K562 (cell line): ENCODE measurements around the gene S100A3. TPM values are rescaled to one million over a fixed set of nuclear protein-coding genes. Genes with fewer than 3 reads are reported as not detected.
A peak's percentile ranks its signal among the peaks of the same experiment; 100 is the strongest.

ENCODE experiments used
- ATAC-seq: fragments of 200-7000 bp; cut with Tn5 transposase; 3 replicates; pipeline ENCODE4 v1.9.1; 2020; ENCODE audit warnings: moderate library complexity
- BruUV-seq: library from RNA; stranded (reverse); fragments of 400-500 nt; replicated peaks from 2 replicates; lab custom pipeline; 2021; lab: Mats Ljungman, UMichigan
- CTCF ChIA-PET: fragments of 300-600 bp; formaldehyde crosslinking; extraction: SDS; loops from one replicate; lab custom pipeline; 2021; ENCODE audit warnings: low intra/inter-chr PET ratio; lab: Yijun Ruan, JAX
- POLR2A ChIA-PET: fragments of 300-600, 350-650 bp; sonication (Branson Sonifier 250); formaldehyde crosslinking; extraction: SDS; loops from one replicate; lab custom pipeline; 2021; ENCODE audit warnings: antibody characterized with exemption, inconsistent platforms; lab: Yijun Ruan, JAX
- DNase-seq, 4 experiments: peaks; one replicate each; pipeline versions ENCODE4 v3.0.0 to v3.0.0-alpha.2; 2011 to 2018; ENCODE audit warnings: low spot score in 3 of 4, mixed read lengths in 3 of 4; ENCODE audit errors: extremely low read depth in 1 of 4
- FAIRE-seq: peaks from 2 replicates; lab custom pipeline; 2011; peaks lifted over from hg19 to GRCh38; lab: Jason Lieb, UNC
- H2AFZ ChIP-seq: 2 replicates; pipeline ENCODE4 v1.6.0; 2011; ENCODE audit warnings: low read depth, low read length, control low read depth, inconsistent platforms
- H3K27ac ChIP-seq: fragments of 200-600 bp; 3 replicates; pipeline ENCODE4 v1.8.0; 2011; ENCODE audit warnings: low read depth, mild to moderate bottlenecking, control low read depth, inconsistent platforms, low read length, moderate library complexity, mixed read lengths; ENCODE audit errors: extremely low read depth
- H3K27me3 ChIP-seq, 2 experiments: fragments of 300-600 bp in 1 of 2; 2 replicates in 1 of 2; 3 replicates in 1 of 2; pipeline versions ENCODE4 v1.6.0 to v1.8.0; 2011; ENCODE audit warnings: inconsistent platforms in 2 of 2, low read length in 2 of 2, mild to moderate bottlenecking in 1 of 2, mixed read lengths in 1 of 2, moderate library complexity in 1 of 2; ENCODE audit not compliant: control insufficient read depth in 2 of 2, insufficient read depth in 2 of 2
- H3K36me3 ChIP-seq: fragments of 300-600 bp; 3 replicates; pipeline ENCODE4 v1.8.0; 2011; ENCODE audit warnings: mild to moderate bottlenecking, low read length, inconsistent platforms; ENCODE audit not compliant: control insufficient read depth, insufficient read depth
- H3K4me1 ChIP-seq, 2 experiments: fragments of 200-600 bp in 1 of 2; replicated peaks in 1 of 2; 2 replicates in 1 of 2; 3 replicates in 1 of 2; pipeline versions ENCODE4 v1.5.1 to v1.8.0; 2011; ENCODE audit warnings: inconsistent platforms in 2 of 2, low read length in 2 of 2, mild to moderate bottlenecking in 1 of 2, mixed read lengths in 1 of 2, moderate library complexity in 1 of 2; ENCODE audit not compliant: control insufficient read depth in 2 of 2, insufficient read depth in 2 of 2
- H3K4me2 ChIP-seq: 2 replicates; pipeline ENCODE4 v1.6.1; 2011; ENCODE audit warnings: low read length, control low read depth, inconsistent platforms, mixed read lengths; ENCODE audit not compliant: insufficient read depth
- H3K4me3 ChIP-seq: fragments of 200-600 bp; sonication (generic), shearing (Covaris generic); 2 replicates; pipeline ENCODE4 v1.5.1; 2016; ENCODE audit warnings: control low read depth, inconsistent platforms
- H3K79me2 ChIP-seq: fragments of 200-600 bp; 3 replicates; pipeline ENCODE4 v1.8.0; 2011; ENCODE audit warnings: low read length, inconsistent platforms; ENCODE audit not compliant: control insufficient read depth, insufficient read depth
- H3K9ac ChIP-seq, 2 experiments: 2 replicates each; pipeline versions ENCODE4 v1.6.0 to v1.6.1; 2011; ENCODE audit warnings: low read depth in 2 of 2, low read length in 2 of 2, control low read depth in 1 of 2, inconsistent platforms in 1 of 2, mild to moderate bottlenecking in 1 of 2, mixed read lengths in 1 of 2; ENCODE audit not compliant: insufficient read depth in 1 of 2
- H3K9me1 ChIP-seq: one replicate; pipeline ENCODE4 v1.6.0; 2011; ENCODE audit warnings: inconsistent platforms, mild to moderate bottlenecking, low read length, moderate library complexity; ENCODE audit not compliant: control insufficient read depth, insufficient read depth
- H3K9me3 ChIP-seq: replicated peaks from 2 replicates; pipeline ENCODE4 v1.5.1; 2011; ENCODE audit warnings: low read depth, low read length, inconsistent platforms; ENCODE audit not compliant: control insufficient read depth, insufficient read depth
- H4K20me1 ChIP-seq: replicated peaks from 2 replicates; pipeline ENCODE4 v1.6.1; 2011; ENCODE audit warnings: low read length, inconsistent platforms, mixed read lengths; ENCODE audit not compliant: control insufficient read depth, insufficient read depth
- MAFK ChIP-seq: IDR thresholded peaks from 2 replicates; pipeline ENCODE4 v1.6.1; 2011; ENCODE audit warnings: low read length, improper control_type of control experiment
- MXI1 ChIP-seq: IDR thresholded peaks from 2 replicates; pipeline ENCODE4 v1.6.1; 2011; ENCODE audit warnings: low read depth, mild to moderate bottlenecking, improper control_type of control experiment, low read length
- NUFIP1 ChIP-seq: fragments of 450-650 bp; IDR thresholded peaks from 2 replicates; pipeline ENCODE4 v1.6.1; 2018; ENCODE audit not compliant: partially characterized antibody
- PRDM10 ChIP-seq: fragments of 450-650 bp; IDR thresholded peaks from 2 replicates; pipeline ENCODE4 v1.6.1; 2018; ENCODE audit not compliant: partially characterized antibody
- SRSF3 ChIP-seq: fragments of 200-400 bp; formaldehyde crosslinking; IDR thresholded peaks from 2 replicates; pipeline ENCODE4 v1.6.1; 2016; ENCODE audit warnings: mild to moderate bottlenecking, low read length, moderate library complexity; ENCODE audit not compliant: insufficient read depth
- SRSF9 ChIP-seq: fragments of 200-400 bp; formaldehyde crosslinking; IDR thresholded peaks from 2 replicates; pipeline ENCODE4 v1.6.1; 2017; ENCODE audit warnings: low read depth, low read length, borderline replicate concordance
- TAF9B ChIP-seq: fragments of 450-650 bp; IDR thresholded peaks from 2 replicates; pipeline ENCODE4 v1.6.1; 2018; ENCODE audit warnings: mild to moderate bottlenecking; ENCODE audit not compliant: partially characterized antibody
- TCF7L2 ChIP-seq: fragments of 150-350 bp; IDR thresholded peaks from 2 replicates; pipeline ENCODE4 v1.6.1; 2016; ENCODE audit warnings: low read depth, mild to moderate bottlenecking, low read length, moderate library complexity
- WGBS: fragments of 100-300 bp; shearing (Covaris generic); methylation state at CpG from one replicate; pipeline ENCODE4 v1.1.6; 2016; ENCODE audit warnings: low coverage, mixed read lengths; ENCODE audit not compliant: insufficient coverage; ENCODE audit errors: missing lambda C conversion rate; 5-methylcytosine and 5-hydroxymethylcytosine counted together
- in situ Hi-C: fragments of 300-500 bp; cut with MboI; formaldehyde crosslinking; loops from 4 replicates; pipeline ENCODE4 v1.15.0; 2018; ENCODE audit warnings: inconsistent platforms, mixed read lengths
- intact Hi-C: fragments of 100-400 bp; cut with micrococcal nuclease; formaldehyde crosslinking; loops from 2 replicates; pipeline ENCODE4 v1.14.2; 2022
- polyA plus RNA-seq, 8 experiments: library from polyadenylated mRNA; depleted of rRNA in 4 of 8; stranded (reverse) in 5 of 8; unstranded in 3 of 8; fragments of >200 nt; fragmentation: Nextera tagmentation in 2 of 8; fragmentation: Illumina TruSeq in 1 of 8; extraction: Ambion mirVana in 2 of 8; extraction: Trizol in 1 of 8; gene quantifications; 2 replicates each; pipeline versions ENCODE4 v1.2.1 to v1.2.3, GENCODE V29; 2011 to 2014; ENCODE audit warnings: inconsistent platforms in 1 of 8, missing spikeins in 1 of 8
- total RNA-seq, 7 experiments: library from RNA; depleted of rRNA in 6 of 7; stranded (reverse); fragments of >200 nt in 6 of 7; fragmentation: Illumina TruSeq in 2 of 7; extraction: Trizol in 2 of 7; gene quantifications; 2 replicates each; pipeline versions ENCODE4 v1.2.1 to v1.2.3, GENCODE V29; 2011 to 2021; ENCODE audit warnings: low replicate concordance in 1 of 7

S100A3 gene
- total and polyA plus RNA-seq, 9 of the 15 experiments (the other 6 are each of a cell fraction or from before 2014, with no cell fraction given), result 0.08 to 1.7 (median 0.18) TPM; not detected in 4

GRCh38 chr1:153546796-153547559 is 2.1 kb downstream of the S100A3 start:
- no TSS peak for BruUV-seq
- peaks cover 62 to 74% of the 10 kb centered on the region in 2 experiments for H3K4me1 ChIP-seq
- no peak overlapping the region for H3K4me2 ChIP-seq
- H3K79me2 ChIP-seq, result no peaks in the 10 kb centered on the region
- ChIA-PET POLR2A (interaction anchor here (0.7 kb wide), 1 partner anchor 918 kb away, joined by 3 read pairs; no protein-coding TSS in a partner anchor), CTCF (no interaction called here)
- intact Hi-C loops (no loop called here), in situ Hi-C loops (no loop called here)
- no peak overlapping the region for H3K4me3 ChIP-seq
- no peak for DNase-seq
- H3K36me3 ChIP-seq, result no peaks in the 10 kb centered on the region
- 65% methylated on average over 13 of the region's 14 CpGs for WGBS
- no peak overlapping the region for H3K27ac ChIP-seq
- peak overlapping the region in 1 of 2 experiments; percentile 45; a peak in 3 of 4 replicates for H3K9ac ChIP-seq
- peak overlapping the region; percentile 62 for H2AFZ ChIP-seq
- H3K27me3 ChIP-seq, result no peaks in the 10 kb centered on the region
- no peaks in the 10 kb centered on the region for H4K20me1 ChIP-seq
- TF ChIP-seq TCF7L2, result no peak
- no peak for TF ChIP-seq SRSF3
- TF ChIP-seq MAFK, result no peak
- TF ChIP-seq SRSF9, result no peak
- TF ChIP-seq TAF9B, result no peak
- TF ChIP-seq NUFIP1, result no peak
- no peak for TF ChIP-seq PRDM10
- TF ChIP-seq MXI1, result no peak
- H3K9me3 ChIP-seq, result no peaks in the 10 kb centered on the region
- no peaks in the 10 kb centered on the region for H3K9me1 ChIP-seq
- ATAC-seq, result no peak
- FAIRE-seq, result no peak
